ENCODE measurements around the gene RNF212B.

RNF212B gene

GRCh38 chr14:23321572-23322547 is 84.1 kb downstream of the RNF212B start:
- DNase-seq = no peak

All from NCI-H1105 (cell line).